Hepatocyte (in vitro differentiated cells): ENCODE data around the gene DDIT4.

Source experiments
- EZH2 ChIP-seq: fragments of 200-600 bp; sonication (generic); IDR thresholded peaks from 2 replicates; pipeline ENCODE4 v1.6.1; 2016; ENCODE audit warnings: antibody characterized with exemption, mild to moderate bottlenecking, borderline replicate concordance
- EZH2phosphoT487 ChIP-seq: fragments of 200-600 bp; sonication (generic); IDR thresholded peaks from one replicate; pipeline ENCODE4 v1.6.1; 2018; ENCODE audit warnings: antibody characterized with exemption, mild to moderate bottlenecking, low read depth, moderate library complexity; ENCODE audit not compliant: unreplicated experiment, severe bottlenecking
- TF ChIP-seq, protein P1 (sequence below): fragments of 200-600 bp; sonication (generic); IDR thresholded peaks from 2 replicates; pipeline ENCODE4 v1.5.1; 2016; ENCODE audit warnings: antibody characterized with exemption, mild to moderate bottlenecking; ENCODE audit not compliant: poor library complexity

DNA sequence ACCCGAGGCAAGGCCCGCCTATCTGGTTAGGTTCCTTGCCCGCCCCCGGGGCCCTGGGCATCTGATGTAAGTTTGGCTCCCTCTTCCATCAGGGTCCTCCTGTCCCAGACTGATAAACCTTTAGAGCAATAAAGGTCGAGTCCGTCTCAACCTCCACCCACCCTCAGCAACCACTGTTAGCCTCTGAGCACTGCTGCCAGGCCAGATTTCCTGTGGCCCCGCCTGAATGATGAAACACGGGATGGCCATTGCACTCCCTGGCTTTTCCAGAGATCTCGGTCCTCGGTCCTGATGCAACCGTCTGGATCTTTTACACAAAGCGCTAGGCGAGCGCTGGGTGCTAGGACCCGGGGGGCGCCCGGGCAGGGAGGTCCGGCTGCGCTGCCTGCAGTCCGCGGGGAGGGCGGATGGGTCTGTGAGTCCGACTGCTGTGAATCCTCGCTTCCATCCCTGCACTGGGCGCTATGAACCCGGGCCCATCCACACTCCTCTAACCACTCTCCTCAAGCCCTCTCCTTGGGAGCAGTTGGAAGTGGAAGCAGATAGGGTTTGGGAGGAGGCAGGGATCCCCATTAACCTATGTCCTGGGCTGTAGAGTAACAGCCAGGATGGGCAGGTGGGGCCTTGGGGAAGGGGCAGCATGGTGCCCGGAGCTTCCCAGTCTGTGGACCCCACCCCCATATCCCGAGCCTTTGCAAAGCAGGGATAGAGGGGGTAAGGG, 875 bp upstream of the DDIT4 start:
- TF ChIP-seq EZH2phosphoT487 = no peak
- TF ChIP-seq, protein P1, sequence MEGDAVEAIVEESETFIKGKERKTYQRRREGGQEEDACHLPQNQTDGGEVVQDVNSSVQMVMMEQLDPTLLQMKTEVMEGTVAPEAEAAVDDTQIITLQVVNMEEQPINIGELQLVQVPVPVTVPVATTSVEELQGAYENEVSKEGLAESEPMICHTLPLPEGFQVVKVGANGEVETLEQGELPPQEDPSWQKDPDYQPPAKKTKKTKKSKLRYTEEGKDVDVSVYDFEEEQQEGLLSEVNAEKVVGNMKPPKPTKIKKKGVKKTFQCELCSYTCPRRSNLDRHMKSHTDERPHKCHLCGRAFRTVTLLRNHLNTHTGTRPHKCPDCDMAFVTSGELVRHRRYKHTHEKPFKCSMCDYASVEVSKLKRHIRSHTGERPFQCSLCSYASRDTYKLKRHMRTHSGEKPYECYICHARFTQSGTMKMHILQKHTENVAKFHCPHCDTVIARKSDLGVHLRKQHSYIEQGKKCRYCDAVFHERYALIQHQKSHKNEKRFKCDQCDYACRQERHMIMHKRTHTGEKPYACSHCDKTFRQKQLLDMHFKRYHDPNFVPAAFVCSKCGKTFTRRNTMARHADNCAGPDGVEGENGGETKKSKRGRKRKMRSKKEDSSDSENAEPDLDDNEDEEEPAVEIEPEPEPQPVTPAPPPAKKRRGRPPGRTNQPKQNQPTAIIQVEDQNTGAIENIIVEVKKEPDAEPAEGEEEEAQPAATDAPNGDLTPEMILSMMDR = no peak
- no peak for TF ChIP-seq EZH2
